ES-I3 (cell line): ENCODE results near the gene HDDC2.
"Not testable (repeated sequence)": the region's sequence is repeated elsewhere in the genome, so short reads cannot be mapped to it uniquely, and the experiment has no call there.

Experiments
- H3K36me3 ChIP-seq: 2 replicates; pipeline ENCODE4 v1.6.1; 2013; ENCODE audit warnings: mild to moderate bottlenecking, low read length, control low read depth, moderate library complexity; ENCODE audit not compliant: insufficient read depth
- H3K4me1 ChIP-seq: 2 replicates; pipeline ENCODE4 v1.6.1; 2013; ENCODE audit warnings: mild to moderate bottlenecking, control low read depth, low read length; ENCODE audit not compliant: insufficient read depth
- H3K9ac ChIP-seq: 2 replicates; pipeline ENCODE4 v1.6.1; 2013; ENCODE audit warnings: low read depth, mild to moderate bottlenecking, low read length, moderate library complexity
- H3K9me3 ChIP-seq: 2 replicates; pipeline ENCODE4 v1.6.1; 2013; ENCODE audit warnings: mild to moderate bottlenecking, low read length, moderate library complexity; ENCODE audit not compliant: control insufficient read depth, insufficient read depth

Gene HDDC2

DNA sequence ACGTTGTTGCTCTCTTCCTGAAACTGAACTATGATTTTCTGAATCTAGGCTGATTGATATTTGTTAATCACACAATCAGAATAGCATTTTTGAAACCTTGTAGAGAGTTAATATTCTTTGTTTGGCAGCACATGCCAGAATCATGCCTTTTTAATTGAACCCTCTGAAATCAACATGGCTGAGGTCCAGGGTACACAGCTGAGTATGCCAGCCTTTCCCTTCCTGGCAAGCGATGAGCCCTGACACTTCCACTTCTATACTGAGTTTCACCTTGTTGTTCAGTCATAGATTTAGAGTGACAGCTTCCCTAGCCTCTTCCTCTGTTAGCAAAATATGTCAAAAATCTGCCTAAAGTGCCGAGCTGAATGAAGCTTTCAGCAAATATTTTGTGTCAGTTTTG is 6.8 kb downstream of the HDDC2 start:
- Histone ChIP-seq H3K36me3 (peaks cover 31% of the 10 kb centered on the region), H3K4me1 (no peaks in the 10 kb centered on the region), H3K9me3 (no peaks in the 10 kb centered on the region), H3K9ac (no peak overlapping the region)

DNA sequence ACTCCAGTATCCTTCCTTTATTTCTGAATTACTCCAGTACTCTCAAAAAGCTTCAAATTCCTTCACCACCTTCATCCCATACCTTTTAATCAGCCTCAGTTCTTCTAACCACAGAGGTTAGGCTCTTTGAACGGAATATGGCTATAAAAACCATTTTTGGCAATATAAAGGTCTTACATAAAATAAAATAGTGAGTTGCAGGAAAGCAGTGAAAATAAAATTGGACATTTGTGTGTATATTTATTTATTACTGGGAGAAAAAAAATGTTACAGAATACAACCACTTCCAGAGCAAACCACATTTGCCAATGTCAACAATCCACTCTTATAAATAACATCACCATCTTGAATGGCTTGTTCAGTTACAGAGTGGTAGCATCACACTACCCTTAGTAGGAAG is 7.7 kb downstream of the HDDC2 start:
- Histone ChIP-seq H3K4me1 (no peaks in the 10 kb centered on the region), H3K9ac (no peak overlapping the region), H3K9me3 (no peaks in the 10 kb centered on the region), H3K36me3 (peaks cover 22% of the 10 kb centered on the region)

DNA sequence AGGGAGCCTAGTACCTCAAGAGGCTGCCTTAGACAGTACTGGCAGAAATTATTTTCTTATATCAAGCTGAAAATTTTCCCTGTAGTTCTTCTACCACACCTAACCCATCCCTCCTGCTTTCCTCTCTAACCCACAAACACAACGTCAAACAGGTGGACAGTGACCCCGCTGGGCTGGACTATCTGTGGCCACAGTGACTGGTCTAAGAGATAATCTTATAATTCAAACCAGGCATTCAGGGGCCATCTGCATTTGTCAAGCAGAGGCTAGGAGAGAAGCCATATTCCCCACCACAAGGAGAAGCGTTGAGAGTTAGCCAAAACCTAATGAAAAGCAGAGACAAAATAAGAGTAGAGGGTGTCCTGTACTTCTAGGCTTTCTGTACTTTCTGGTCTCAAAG is 8.2 kb downstream of the HDDC2 start:
- Histone ChIP-seq H3K9me3 (no peaks in the 10 kb centered on the region), H3K9ac (no peak overlapping the region), H3K36me3 (peaks cover 20% of the 10 kb centered on the region), H3K4me1 (no peaks in the 10 kb centered on the region)

DNA sequence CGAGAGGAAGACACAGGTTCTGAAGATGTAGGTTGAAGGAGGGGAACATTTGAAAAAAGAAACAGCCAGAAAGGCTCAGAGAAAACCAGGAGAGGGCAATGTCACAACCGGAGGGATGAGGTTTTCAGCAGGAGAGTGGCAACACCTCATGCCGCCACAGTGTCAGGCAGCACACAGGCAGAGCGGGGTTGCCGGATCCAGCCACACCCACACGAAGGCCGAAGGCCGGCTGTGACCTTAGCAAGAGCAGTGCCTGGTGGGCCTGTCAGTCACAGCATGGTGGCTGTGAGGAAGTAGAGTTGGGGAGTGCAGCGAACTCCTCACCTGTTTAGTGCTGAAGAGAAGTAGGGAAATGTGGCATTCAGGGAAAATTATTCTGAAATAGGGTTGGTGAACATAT is 14.0 kb downstream of the HDDC2 start:
- H3K4me1 ChIP-seq = no peaks in the 10 kb centered on the region
- H3K9me3 ChIP-seq = peaks cover 5% of the 10 kb centered on the region
- peaks cover 10% of the 10 kb centered on the region for H3K36me3 ChIP-seq
- no peak overlapping the region for H3K9ac ChIP-seq

DNA sequence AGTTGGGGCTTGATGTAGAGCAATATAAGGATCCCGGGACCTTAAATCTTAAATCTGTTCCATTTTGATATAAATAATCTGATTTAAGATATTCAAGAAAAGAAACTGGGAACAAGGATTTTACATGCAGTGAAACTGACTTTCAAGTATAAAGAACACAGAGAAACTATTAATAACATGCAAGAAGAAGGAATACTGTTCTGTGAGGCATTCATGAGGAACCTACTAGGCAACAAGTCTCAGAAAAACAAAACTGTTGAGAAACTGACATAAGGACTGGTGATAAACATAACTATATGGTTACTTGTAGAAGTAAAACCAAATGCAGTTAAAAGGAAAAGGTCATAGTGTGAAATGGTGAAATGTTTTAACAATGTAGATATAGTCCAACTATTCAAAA is 15.8 kb downstream of the HDDC2 start:
- H3K4me1 ChIP-seq = no peaks in the 10 kb centered on the region
- H3K36me3 ChIP-seq = peaks cover 8% of the 10 kb centered on the region
- no peak overlapping the region for H3K9ac ChIP-seq
- peaks cover 5% of the 10 kb centered on the region for H3K9me3 ChIP-seq

DNA sequence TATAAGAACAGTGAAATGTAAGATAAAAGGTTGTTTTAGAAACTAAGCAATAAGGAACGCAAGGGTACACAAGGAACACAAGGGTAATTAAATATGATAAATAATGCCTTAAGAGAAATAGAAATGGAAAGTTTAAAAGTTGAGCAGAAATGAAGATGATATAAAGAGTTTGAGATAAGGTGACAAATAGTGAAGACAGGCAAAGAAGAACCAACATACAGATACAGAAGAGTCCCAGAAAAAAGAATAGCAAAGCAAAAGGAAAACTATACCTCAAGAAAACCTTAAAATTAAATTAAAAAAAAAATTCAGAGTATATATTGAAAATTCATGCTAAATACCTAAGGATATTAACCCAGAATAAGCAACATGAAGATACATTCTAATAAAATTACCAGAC is 16.4 kb downstream of the HDDC2 start:
- Histone ChIP-seq H3K9ac (no peak overlapping the region), H3K4me1 (no peaks in the 10 kb centered on the region), H3K36me3 (peaks cover 8% of the 10 kb centered on the region), H3K9me3 (peaks cover 5% of the 10 kb centered on the region)

DNA sequence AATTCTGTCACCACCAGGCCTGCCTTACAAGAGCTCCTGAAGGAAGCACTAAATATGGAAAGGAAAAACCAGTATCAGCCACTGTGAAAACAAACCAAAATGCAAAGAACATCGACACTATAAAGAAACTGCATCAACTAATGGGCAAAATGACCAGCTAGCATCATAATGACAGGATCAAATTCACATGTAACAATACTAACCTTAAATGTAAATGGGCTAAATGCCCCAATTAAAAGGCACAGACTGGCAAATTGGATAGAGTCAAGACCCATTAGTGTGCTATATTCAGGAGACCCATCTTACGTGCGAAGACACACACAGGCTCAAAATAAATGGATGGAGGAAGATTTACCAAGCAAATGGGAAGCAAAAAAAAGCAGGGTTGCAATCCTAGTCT is 19.3 kb downstream of the HDDC2 start:
- H3K9ac ChIP-seq = not testable (repeated sequence)

DNA sequence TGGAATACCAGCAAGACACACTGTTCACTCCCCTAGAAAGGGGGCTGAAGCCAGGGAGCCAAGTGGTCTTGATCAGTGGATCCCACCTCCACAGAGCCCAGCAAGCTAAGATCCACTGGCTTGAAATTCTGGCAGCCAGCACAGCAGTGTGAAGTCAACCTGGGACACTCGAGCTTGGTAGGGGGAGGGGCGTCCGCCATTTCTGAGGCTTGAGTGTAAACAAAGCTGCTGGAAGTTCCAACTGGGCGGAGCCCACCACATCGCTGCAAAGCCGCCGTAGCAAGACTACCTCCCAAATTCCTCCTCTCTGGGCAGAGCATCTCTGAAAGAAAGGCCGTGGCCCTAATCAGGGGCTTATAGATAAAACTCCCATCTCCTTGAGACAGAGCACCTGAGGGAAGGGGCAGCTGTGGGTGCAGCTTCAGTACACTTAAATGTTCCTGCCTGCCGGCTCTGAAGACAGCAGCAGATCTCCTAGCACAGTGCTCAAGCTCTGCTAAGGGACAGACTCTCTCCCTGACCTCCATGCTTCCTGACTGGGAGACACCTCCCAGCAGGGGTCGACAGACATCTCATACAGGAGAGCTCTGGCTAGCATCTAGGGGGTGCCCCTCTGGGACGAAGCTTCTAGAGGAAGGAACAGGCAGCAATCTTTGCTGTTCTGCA is 21.3 kb downstream of the HDDC2 start:
- H3K9ac ChIP-seq, H3K4me1 ChIP-seq, H3K36me3 ChIP-seq, H3K9me3 ChIP-seq: not testable (repeated sequence)

More for the DNA sequence above, 19.3 kb downstream of the HDDC2 start:
- not testable (repeated sequence) for H3K36me3 ChIP-seq, H3K4me1 ChIP-seq, H3K9me3 ChIP-seq

DNA sequence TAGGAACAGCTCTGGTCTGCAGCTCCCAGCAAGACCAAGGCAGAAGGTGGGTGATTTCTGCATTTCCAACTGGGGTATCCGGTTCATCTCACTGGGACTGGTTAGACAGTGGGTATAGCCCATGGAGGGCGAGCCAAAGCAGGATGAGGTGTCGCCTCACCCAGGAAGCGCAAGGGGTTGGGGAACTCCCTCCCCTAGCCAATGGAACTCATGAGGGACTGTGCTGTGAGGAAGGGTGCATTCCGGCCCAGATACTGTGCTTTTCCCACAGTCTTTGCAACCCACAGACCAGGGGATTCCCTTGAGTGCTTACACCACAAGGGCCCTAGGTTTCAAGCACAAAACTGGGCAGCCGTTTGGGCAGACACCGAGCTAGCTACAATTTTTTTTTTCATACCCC is 21.8 kb downstream of the HDDC2 start:
- no peaks in the 10 kb centered on the region for H3K36me3 ChIP-seq
- no peak overlapping the region for H3K9ac ChIP-seq
- no peaks in the 10 kb centered on the region for H3K9me3 ChIP-seq
- H3K4me1 ChIP-seq = 0 out of 2 replicates have a peak, but pooled peaks cover 3% of the 10 kb centered on the region

DNA sequence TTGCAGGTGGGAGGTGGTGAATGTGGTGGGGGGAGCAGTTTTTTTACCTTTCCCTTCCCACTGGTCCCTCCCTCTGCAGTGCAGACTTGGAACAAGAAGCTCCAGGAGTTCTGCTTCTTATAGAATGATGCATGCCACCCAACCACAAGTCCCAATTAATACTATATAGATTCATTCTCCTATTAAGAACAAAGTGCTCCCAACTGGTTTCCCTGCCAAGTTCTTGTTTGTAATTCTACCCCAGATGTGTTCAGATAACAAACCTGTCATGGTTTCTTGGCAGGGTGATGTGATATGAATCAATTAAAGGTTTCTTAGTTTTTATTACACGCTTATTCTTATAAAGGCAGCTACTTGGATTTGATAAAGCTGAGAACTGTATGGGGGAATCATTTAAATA is 23.9 kb downstream of the HDDC2 start:
- no peak overlapping the region for H3K9ac ChIP-seq
- no peaks in the 10 kb centered on the region for H3K9me3 ChIP-seq
- H3K4me1 ChIP-seq = 0 out of 2 replicates have a peak, but pooled peaks cover 3% of the 10 kb centered on the region
- no peaks in the 10 kb centered on the region for H3K36me3 ChIP-seq

DNA sequence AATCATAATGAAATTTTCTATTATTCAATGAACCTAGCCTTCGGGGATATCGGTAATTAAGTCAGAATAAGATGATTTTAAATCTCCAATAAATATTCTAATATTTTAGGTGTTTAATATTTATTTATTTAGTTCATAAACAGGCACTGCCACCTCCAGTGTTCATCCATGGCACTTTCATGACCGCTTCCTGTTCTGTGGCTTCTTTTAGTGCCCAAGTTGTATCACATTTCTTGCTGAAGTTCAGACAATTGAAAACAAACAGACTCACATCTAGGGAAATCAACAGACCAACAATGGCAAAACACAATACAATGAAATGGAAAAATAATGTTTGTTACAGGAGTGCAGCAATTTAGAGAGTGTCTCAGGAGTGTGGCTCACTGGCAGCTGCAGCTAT is 26.0 kb downstream of the HDDC2 start:
- H3K9ac ChIP-seq = no peak overlapping the region
- 0 out of 2 replicates have a peak, but pooled peaks cover 3% of the 10 kb centered on the region for H3K4me1 ChIP-seq
- H3K9me3 ChIP-seq = no peaks in the 10 kb centered on the region
- no peaks in the 10 kb centered on the region for H3K36me3 ChIP-seq

DNA sequence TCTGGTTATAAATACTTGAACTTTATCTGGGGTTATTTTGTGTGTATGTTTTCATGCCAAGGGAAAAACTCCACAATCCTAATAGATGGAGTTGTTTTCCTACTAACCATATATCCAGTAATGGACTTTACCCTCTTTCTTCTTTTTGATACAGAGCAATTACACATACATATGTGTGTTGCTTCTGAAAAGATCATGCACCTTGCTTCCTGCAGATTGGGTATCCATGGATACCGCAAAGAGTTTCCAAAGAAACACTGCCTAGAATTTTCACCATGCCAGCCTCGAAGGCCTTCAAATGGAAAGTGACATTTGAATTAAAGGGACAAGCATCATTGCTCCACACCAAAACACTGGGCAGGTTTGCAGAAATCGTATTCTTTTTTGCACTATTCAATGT is 26.8 kb downstream of the HDDC2 start:
- Histone ChIP-seq H3K4me1 (no peaks in the 10 kb centered on the region), H3K9me3 (no peaks in the 10 kb centered on the region), H3K36me3 (no peaks in the 10 kb centered on the region), H3K9ac (no peak overlapping the region)

DNA sequence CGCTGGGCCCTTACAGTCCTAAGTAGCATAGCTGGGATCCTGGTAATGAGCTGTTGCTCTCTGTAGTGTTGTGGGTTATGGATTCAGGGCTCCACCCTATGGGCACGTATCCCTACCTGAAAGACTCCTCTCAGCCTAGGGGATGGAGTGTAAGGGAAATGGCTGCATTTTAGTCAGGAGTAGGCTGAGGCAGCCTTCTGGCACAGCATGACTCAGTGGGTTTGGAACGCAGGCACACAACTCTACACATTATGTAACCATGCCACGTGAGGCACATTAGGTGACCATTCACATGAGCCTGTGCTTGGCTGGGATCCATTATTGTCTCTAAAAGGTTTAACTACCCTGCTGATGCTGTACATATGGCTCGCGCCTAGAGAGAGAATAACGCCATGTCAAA is 27.8 kb downstream of the HDDC2 start:
- Histone ChIP-seq H3K9me3 (no peaks in the 10 kb centered on the region), H3K36me3 (no peaks in the 10 kb centered on the region), H3K4me1 (no peaks in the 10 kb centered on the region), H3K9ac (no peak overlapping the region)

DNA sequence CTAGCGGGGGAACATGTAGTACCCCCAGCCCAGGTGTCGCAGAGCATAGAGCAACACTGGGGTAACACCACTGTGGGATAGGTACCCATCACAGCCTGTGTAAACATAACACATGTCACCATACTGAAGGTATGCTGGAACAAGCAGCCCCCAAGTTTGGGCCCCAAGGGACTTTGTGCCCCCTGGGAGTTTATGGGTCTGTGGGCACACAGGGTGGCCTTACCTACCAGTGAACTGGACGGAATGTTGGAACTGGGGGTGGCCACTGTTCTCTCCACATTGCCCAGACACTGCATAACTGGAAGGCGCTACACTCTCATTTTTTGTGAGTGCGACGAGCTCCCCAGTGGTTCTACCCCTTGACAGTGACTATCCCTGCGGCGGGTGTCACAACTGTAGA is 28.5 kb downstream of the HDDC2 start:
- Histone ChIP-seq H3K4me1 (no peaks in the 10 kb centered on the region), H3K36me3 (no peaks in the 10 kb centered on the region)

DNA sequence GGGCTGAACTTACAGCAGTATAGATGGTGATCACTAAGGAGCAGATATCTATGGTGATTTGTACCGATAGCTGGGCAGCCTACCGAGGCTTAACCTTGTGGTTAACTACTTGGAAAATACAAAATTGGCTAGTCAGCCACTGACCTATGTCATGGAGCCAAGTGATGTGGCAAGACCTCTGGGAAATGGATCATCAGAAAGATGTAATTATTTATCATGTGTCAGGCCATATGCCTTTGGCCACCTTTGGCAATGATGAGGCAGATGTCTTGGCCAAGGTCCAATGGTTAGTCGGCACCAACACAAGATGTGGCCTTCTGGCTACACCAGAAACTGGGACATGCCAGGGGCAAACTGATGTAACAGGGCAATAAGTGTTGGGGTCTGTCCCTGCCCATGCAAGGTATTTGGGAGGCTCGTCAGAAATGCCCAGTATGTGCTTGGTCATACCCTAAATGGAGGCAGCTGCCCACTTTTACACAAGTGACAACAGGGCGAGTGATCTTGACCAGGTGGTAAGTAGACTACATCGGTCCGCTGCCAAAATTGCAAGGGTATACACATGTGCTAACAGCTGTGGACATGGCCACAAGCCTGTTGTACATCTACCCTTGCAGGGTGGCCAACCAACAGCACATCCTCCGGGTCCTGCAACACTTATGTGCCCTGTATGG is 30.1 kb downstream of the HDDC2 start:
- Histone ChIP-seq H3K9me3 (no peaks in the 10 kb centered on the region), H3K9ac (no peak overlapping the region), H3K36me3 (no peaks in the 10 kb centered on the region), H3K4me1 (no peaks in the 10 kb centered on the region)

More for the DNA sequence above, 28.5 kb downstream of the HDDC2 start:
- Histone ChIP-seq H3K9ac (no peak overlapping the region), H3K9me3 (no peaks in the 10 kb centered on the region)
